ENCODE data around the gene PDE4B.

- TF ChIP-seq POLR2A (IDR thresholded peaks at IDR 0.05): no peak
- TF ChIP-seq CTCF (IDR thresholded peaks at IDR 0.05): no peak
Observed at GRCh38 chr1:66210635-66211244, 418.0 kb downstream of the PDE4B start.
